ENCODE data around the gene JPT2.

The JPT2 gene

DNA sequence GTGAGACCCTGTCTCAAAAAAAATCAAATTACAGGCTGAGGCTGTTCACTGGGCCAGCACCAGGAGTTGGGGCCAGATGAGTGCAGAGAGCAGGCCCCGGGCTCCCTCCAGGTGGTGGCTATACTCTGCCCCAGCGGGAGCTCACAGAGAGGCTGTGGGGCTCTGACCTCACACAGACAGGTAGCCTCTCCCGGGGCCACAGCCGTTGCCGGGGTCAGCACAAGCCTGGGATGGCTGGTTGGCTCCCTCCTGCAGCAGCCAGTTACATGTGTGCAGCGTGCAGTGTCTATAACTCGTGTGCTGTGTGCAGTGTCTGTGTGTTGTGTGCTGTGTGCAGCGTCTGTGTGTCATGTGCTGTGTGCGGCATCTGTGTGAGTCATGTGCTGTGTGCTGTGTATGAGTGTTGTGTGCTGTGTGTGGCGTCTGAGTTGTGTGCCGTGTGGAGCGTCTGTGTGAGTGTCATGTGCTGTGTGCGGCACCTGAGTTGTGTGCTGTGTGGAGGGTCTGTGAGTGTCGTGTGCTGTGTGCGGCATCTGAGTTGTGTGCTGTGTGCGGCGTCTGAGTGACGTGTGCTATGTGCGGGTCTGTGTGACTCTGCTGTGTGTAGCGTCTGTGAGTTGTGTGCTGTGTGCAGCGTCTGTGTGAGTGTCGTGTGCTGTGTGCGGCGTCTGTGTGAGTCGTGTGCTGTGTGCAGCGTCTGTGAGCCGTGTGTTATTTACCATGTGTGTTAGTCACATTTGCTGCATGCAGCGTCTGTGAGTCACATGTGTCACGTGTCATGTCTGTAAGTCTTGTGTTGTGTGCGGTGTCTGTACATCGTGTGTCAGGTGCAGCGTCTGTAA, 48.8 kb downstream of the JPT2 start:
- Histone ChIP-seq H3K36me3 (ENCODE audit: control insufficient read depth, low read length) (peaks cover 61% of the 10 kb centered on the region), H3F3A (ENCODE audit: control insufficient read depth, insufficient read depth) (no peaks in the 10 kb centered on the region; the same call in 1 of the 2 replicates), H3K27me3 (ENCODE audit: control insufficient read depth, low read length) (no peaks in the 10 kb centered on the region), H3K4me3 (ENCODE audit: low read length) (no peak overlapping the region), H3K9me2 (replicated peaks; ENCODE audit: control insufficient read depth, low read length) (no peaks in the 10 kb centered on the region), H3K79me2 (ENCODE audit: control insufficient read depth, low read length) (peaks cover 68% of the 10 kb centered on the region), H3K9me3 (ENCODE audit: control insufficient read depth, insufficient read depth, low read length) (no peaks in the 10 kb centered on the region), H4K20me1 (ENCODE audit: control insufficient read depth, insufficient read depth, low read depth, low read length) (no peaks in the 10 kb centered on the region), H3K27ac (ENCODE audit: low read depth, low read length) (no peak overlapping the region), H3K4me2 (ENCODE audit: low read length) (no peak overlapping the region), H3K4me1 (ENCODE audit: control insufficient read depth, low read length) (peaks cover 45% of the 10 kb centered on the region)
- TF ChIP-seq, protein P1, sequence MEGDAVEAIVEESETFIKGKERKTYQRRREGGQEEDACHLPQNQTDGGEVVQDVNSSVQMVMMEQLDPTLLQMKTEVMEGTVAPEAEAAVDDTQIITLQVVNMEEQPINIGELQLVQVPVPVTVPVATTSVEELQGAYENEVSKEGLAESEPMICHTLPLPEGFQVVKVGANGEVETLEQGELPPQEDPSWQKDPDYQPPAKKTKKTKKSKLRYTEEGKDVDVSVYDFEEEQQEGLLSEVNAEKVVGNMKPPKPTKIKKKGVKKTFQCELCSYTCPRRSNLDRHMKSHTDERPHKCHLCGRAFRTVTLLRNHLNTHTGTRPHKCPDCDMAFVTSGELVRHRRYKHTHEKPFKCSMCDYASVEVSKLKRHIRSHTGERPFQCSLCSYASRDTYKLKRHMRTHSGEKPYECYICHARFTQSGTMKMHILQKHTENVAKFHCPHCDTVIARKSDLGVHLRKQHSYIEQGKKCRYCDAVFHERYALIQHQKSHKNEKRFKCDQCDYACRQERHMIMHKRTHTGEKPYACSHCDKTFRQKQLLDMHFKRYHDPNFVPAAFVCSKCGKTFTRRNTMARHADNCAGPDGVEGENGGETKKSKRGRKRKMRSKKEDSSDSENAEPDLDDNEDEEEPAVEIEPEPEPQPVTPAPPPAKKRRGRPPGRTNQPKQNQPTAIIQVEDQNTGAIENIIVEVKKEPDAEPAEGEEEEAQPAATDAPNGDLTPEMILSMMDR (IDR thresholded peaks at IDR 0.05; ENCODE audit: low read depth, low read length, poor library complexity, severe bottlenecking) = no peak
- TF ChIP-seq EZH2phosphoT487 (IDR thresholded peaks at IDR 0.05; ENCODE audit: borderline replicate concordance, low read length) = no peak

DNA sequence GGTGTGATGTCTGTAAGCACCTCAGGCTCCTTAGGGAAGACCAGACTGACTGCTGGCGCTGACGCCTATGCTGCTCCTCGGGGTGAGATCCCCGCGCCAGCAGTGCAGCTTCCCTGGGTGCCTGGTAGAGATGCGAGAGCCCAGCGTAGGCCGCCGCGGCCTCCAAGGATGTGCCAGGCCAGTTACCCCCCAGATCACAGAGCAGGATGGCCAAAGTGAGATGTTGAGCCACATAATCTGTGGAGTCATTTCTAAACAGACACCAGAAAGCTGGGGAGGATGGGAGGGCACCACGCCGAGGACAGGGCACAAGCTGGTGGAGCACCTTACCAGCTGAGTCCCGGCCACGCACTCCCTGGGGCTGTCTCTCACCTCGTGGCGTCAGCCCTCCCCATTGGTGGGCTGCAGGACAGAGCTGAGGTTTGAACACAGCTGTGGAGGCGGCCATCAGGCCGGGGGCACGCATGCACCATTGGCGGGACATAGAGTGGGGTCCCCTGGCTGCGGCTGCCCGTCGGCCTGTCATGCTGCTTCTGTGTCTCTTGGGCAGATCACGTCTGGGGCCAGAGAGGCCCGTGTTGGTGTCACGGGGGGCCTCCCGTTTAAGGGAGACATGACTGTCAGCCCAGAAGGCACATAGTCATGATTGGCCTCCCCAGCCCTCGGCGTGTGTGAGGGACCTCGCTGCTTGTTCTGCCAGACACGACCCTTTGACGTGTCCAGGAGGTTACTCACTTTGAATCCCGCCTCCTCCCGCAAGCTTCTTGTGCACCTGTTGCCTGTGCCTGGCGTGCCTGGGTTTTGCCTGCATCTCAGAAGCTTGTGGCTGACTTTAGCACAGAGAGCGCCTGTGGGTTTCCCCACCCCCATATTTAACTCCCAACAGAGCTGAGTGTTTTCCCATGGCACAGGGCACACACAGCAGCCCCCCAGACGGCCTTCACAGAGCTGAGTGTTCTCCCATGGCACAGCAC, 49.9 kb downstream of the JPT2 start:
- H3K9me3 ChIP-seq (ENCODE audit: control insufficient read depth, insufficient read depth, low read length) = no peaks in the 10 kb centered on the region
- H3K27ac ChIP-seq (ENCODE audit: low read depth, low read length) = no peak overlapping the region
- peaks cover 71% of the 10 kb centered on the region for H3K36me3 ChIP-seq (ENCODE audit: control insufficient read depth, low read length)

DNA sequence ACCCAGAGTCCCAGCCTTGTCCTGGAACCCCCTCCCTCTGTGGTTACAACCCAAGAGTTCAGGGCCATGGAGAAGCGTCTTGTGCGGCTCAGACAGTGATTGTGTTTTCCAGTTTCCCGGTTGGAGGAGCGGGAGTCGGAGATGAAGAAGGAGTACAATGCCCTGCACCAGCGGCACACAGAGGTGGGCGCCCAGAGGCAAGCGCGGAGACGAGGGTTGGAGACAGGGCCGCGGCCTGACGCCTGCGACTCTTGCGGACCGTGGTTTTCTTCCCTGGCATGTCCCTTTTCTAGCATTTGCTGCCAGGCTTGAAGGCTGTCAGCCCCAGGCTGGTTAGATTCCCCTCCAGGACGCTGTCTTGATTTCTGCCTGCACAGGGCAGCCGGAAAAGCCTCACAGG, 50.9 kb downstream of the JPT2 start:
- Histone ChIP-seq H3K9me2 (replicated peaks; ENCODE audit: control insufficient read depth, low read length) (no peaks in the 10 kb centered on the region), H3K4me3 (ENCODE audit: low read length) (no peak overlapping the region), H3K79me2 (ENCODE audit: control insufficient read depth, low read length) (peaks cover 51% of the 10 kb centered on the region), H3K4me2 (ENCODE audit: low read length) (no peak overlapping the region), H3K9me3 (ENCODE audit: control insufficient read depth, insufficient read depth, low read length) (peaks cover 10% of the 10 kb centered on the region; the same call in 1 of the 2 replicates), H4K20me1 (ENCODE audit: control insufficient read depth, insufficient read depth, low read depth, low read length) (no peaks in the 10 kb centered on the region), H3F3A (ENCODE audit: control insufficient read depth, insufficient read depth) (no peaks in the 10 kb centered on the region), H3K27ac (ENCODE audit: low read depth, low read length) (no peak overlapping the region), H3K27me3 (ENCODE audit: control insufficient read depth, low read length) (no peaks in the 10 kb centered on the region), H3K36me3 (ENCODE audit: control insufficient read depth, low read length) (peaks cover 79% of the 10 kb centered on the region), H3K4me1 (ENCODE audit: control insufficient read depth, low read length) (peaks cover 23% of the 10 kb centered on the region)
- no peak for TF ChIP-seq EZH2phosphoT487 (IDR thresholded peaks at IDR 0.05; ENCODE audit: borderline replicate concordance, low read length)
- TF ChIP-seq, protein P1 (IDR thresholded peaks at IDR 0.05; ENCODE audit: low read depth, low read length, poor library complexity, severe bottlenecking) = no peak

More for the DNA sequence above, 49.9 kb downstream of the JPT2 start:
- Histone ChIP-seq H3K27me3 (ENCODE audit: control insufficient read depth, low read length) (no peaks in the 10 kb centered on the region), H3K4me1 (ENCODE audit: control insufficient read depth, low read length) (peaks cover 34% of the 10 kb centered on the region), H3F3A (ENCODE audit: control insufficient read depth, insufficient read depth) (no peaks in the 10 kb centered on the region), H3K9me2 (replicated peaks; ENCODE audit: control insufficient read depth, low read length) (no peaks in the 10 kb centered on the region), H3K4me2 (ENCODE audit: low read length) (no peak overlapping the region), H3K4me3 (ENCODE audit: low read length) (no peak overlapping the region), H3K79me2 (ENCODE audit: control insufficient read depth, low read length) (peaks cover 58% of the 10 kb centered on the region), H4K20me1 (ENCODE audit: control insufficient read depth, insufficient read depth, low read depth, low read length) (no peaks in the 10 kb centered on the region)
- TF ChIP-seq EZH2phosphoT487 (IDR thresholded peaks at IDR 0.05; ENCODE audit: borderline replicate concordance, low read length) = no peak
- TF ChIP-seq, protein P1 (IDR thresholded peaks at IDR 0.05; ENCODE audit: low read depth, low read length, poor library complexity, severe bottlenecking) = no peak
